Stimulated activated naive CD8-positive, alpha-beta T cell treated with anti-CD3 and anti-CD28 coated beads, Interleukin-15, Interleukin-2, amounts not matched to agents 100 U/mL and 50 U/mL, for 24 hours (primary cell): Measurements from ENCODE around the gene GUCA1A.
"Not testable (repeated sequence)": the region's sequence is repeated elsewhere in the genome, so short reads cannot be mapped to it uniquely, and the experiment has no call there.

ENCODE experiments used
- ATAC-seq: fragments of 150-1000 bp; cut with Tn5 transposase; one replicate; pipeline ENCODE4 v1.10.0; 2021
- DNase-seq: peaks from one replicate; pipeline ENCODE4 v3.0.0; 2021

Gene GUCA1A

GRCh38 chr6:42210551-42210950 is 37.4 kb downstream of the GUCA1A start:
- no peak for ATAC-seq
- no peak for DNase-seq

- DNase-seq (no peak), ATAC-seq (no peak)
Observed at GRCh38 chr6:42211726-42212125, 38.6 kb downstream of the GUCA1A start.

GRCh38 chr6:42212442-42212841 is 39.3 kb downstream of the GUCA1A start:
- DNase-seq, result no peak
- no peak for ATAC-seq

- not testable (repeated sequence) for DNase-seq, ATAC-seq
Observed at GRCh38 chr6:42216495-42216894, 43.3 kb downstream of the GUCA1A start.

GRCh38 chr6:42217157-42217518 is 44.0 kb downstream of the GUCA1A start:
- ATAC-seq, result no peak
- no peak for DNase-seq

GRCh38 chr6:42217519-42218367 is 44.6 kb downstream of the GUCA1A start, which contains the start of gene MRPS10:
TSS of gene MRPS10 (minus strand) at chr6:42217861. CDS start at chr6:42217849, 12 bp downstream.
- DNase-seq, result peak; percentile 90
- ATAC-seq, result peak; percentile 100

- DNase-seq (no peak), ATAC-seq (no peak)
Observed at GRCh38 chr6:42220807-42221206, 47.6 kb downstream of the GUCA1A start.

- DNase-seq (no peak), ATAC-seq (no peak)
Observed at GRCh38 chr6:42221546-42221945, 48.4 kb downstream of the GUCA1A start.

GRCh38 chr6:42222448-42222847 is 49.3 kb downstream of the GUCA1A start:
- DNase-seq, result no peak
- ATAC-seq, result no peak

GRCh38 chr6:42224222-42225028 is 51.3 kb downstream of the GUCA1A start:
- DNase-seq (no peak), ATAC-seq (peak; percentile 98)

GRCh38 chr6:42225029-42225339 is 51.8 kb downstream of the GUCA1A start:
- ATAC-seq (no peak), DNase-seq (no peak)

GRCh38 chr6:42225419-42225818 is 52.3 kb downstream of the GUCA1A start:
- ATAC-seq (no peak), DNase-seq (no peak)

- DNase-seq (no peak), ATAC-seq (no peak)
Observed at GRCh38 chr6:42226161-42226611, 53.0 kb downstream of the GUCA1A start.

GRCh38 chr6:42226645-42227143 is 53.5 kb downstream of the GUCA1A start:
- ATAC-seq (no peak), DNase-seq (no peak)

GRCh38 chr6:42227173-42227850 is 54.1 kb downstream of the GUCA1A start:
- no peak for DNase-seq
- no peak for ATAC-seq

- ATAC-seq, result no peak
- no peak for DNase-seq
Observed at GRCh38 chr6:42228305-42228704, 55.1 kb downstream of the GUCA1A start.
